Common myeloid progenitor, CD34-positive (primary cell): ENCODE data around the gene NBPF10. TPM values are rescaled to one million over a fixed set of nuclear protein-coding genes. Genes with fewer than 3 reads are reported as not detected.
"Not testable (repeated sequence)": the region's sequence is repeated elsewhere in the genome, so short reads cannot be mapped to it uniquely, and the experiment has no call there.

Experiments
- CTCF ChIA-PET: fragments of 350-600 bp; sonication (Branson Sonifier 250); formaldehyde crosslinking; loops from one replicate; lab custom pipeline; 2021; ENCODE audit warnings: antibody characterized with exemption; lab: Charles Lee
- POLR2A ChIA-PET: fragments of 350-600 bp; sonication (Branson Sonifier 250); formaldehyde crosslinking; loops from one replicate; lab custom pipeline; 2021; ENCODE audit warnings: antibody characterized with exemption; lab: Charles Lee
- DNase-seq, 3 donors: peaks; one replicate each; pipeline versions ENCODE4 v3.0.0 to v3.0.0-alpha.2; 2013
- H3K27ac ChIP-seq, 2 experiments: 1 replicate in 1 of 2; 2 replicates in 1 of 2; pipeline ENCODE4 v1.7.0; 2013; ENCODE audit warnings: inconsistent platforms in 2 of 2, low read length in 2 of 2, mild to moderate bottlenecking in 2 of 2, low read depth in 1 of 2, moderate library complexity in 1 of 2; ENCODE audit not compliant: severe bottlenecking in 2 of 2, insufficient read depth in 1 of 2, poor library complexity in 1 of 2
- H3K27me3 ChIP-seq, 5 experiments: replicated peaks in 2 of 5; 1 replicate in 3 of 5; 2 replicates in 2 of 5; pipeline versions ENCODE4 v1.6.1 to v1.7.0; 2013; ENCODE audit warnings: low read length in 4 of 5, mild to moderate bottlenecking in 2 of 5, moderate library complexity in 2 of 5, inconsistent platforms in 1 of 5; ENCODE audit not compliant: insufficient read depth in 5 of 5, control insufficient read depth in 4 of 5
- H3K36me3 ChIP-seq, 4 experiments: 1 replicate in 2 of 4; 2 replicates in 2 of 4; pipeline versions ENCODE4 v1.6.1 to v1.7.0; 2013; ENCODE audit warnings: low read length in 3 of 4, control low read depth in 1 of 4, mild to moderate bottlenecking in 1 of 4; ENCODE audit not compliant: control insufficient read depth in 4 of 4, insufficient read depth in 4 of 4
- H3K4me1 ChIP-seq, 4 experiments: 1 replicate in 3 of 4; 2 replicates in 1 of 4; pipeline versions ENCODE4 v1.6.1 to v1.7.1; 2013; ENCODE audit warnings: low read length in 3 of 4, mild to moderate bottlenecking in 3 of 4, control low read depth in 1 of 4, inconsistent platforms in 1 of 4, moderate library complexity in 1 of 4; ENCODE audit not compliant: control insufficient read depth in 4 of 4, insufficient read depth in 4 of 4; ENCODE audit errors: control extremely low read depth in 1 of 4
- H3K4me3 ChIP-seq, 7 experiments: 1 replicate in 4 of 7; 2 replicates in 3 of 7; pipeline versions ENCODE4 v1.5.1 to v1.7.0; 2013; ENCODE audit warnings: mild to moderate bottlenecking in 7 of 7, low read length in 6 of 7, moderate library complexity in 6 of 7, inconsistent platforms in 2 of 7, low read depth in 2 of 7, control low read depth in 1 of 7; ENCODE audit not compliant: insufficient read depth in 4 of 7, control insufficient read depth in 1 of 7; ENCODE audit errors: extremely low read depth in 1 of 7
- H3K9me3 ChIP-seq, 5 experiments: 1 replicate in 4 of 5; 2 replicates in 1 of 5; pipeline versions ENCODE4 v1.6.1 to v1.7.1; 2013; ENCODE audit warnings: low read length in 4 of 5, mild to moderate bottlenecking in 2 of 5, inconsistent platforms in 1 of 5, low read depth in 1 of 5, moderate library complexity in 1 of 5; ENCODE audit not compliant: control insufficient read depth in 4 of 5, insufficient read depth in 2 of 5; ENCODE audit errors: control extremely low read depth in 1 of 5
- WGBS: methylation state at CpG from one replicate; pipeline ENCODE4 v1.1.5; 2013; ENCODE audit not compliant: insufficient coverage; 5-methylcytosine and 5-hydroxymethylcytosine counted together
- polyA plus RNA-seq: library from polyadenylated mRNA; unstranded; fragments of 120-200 nt; gene quantifications from one replicate; pipeline ENCODE4 v1.2.1, GENCODE V29; 2013

Gene NBPF10, protein sequence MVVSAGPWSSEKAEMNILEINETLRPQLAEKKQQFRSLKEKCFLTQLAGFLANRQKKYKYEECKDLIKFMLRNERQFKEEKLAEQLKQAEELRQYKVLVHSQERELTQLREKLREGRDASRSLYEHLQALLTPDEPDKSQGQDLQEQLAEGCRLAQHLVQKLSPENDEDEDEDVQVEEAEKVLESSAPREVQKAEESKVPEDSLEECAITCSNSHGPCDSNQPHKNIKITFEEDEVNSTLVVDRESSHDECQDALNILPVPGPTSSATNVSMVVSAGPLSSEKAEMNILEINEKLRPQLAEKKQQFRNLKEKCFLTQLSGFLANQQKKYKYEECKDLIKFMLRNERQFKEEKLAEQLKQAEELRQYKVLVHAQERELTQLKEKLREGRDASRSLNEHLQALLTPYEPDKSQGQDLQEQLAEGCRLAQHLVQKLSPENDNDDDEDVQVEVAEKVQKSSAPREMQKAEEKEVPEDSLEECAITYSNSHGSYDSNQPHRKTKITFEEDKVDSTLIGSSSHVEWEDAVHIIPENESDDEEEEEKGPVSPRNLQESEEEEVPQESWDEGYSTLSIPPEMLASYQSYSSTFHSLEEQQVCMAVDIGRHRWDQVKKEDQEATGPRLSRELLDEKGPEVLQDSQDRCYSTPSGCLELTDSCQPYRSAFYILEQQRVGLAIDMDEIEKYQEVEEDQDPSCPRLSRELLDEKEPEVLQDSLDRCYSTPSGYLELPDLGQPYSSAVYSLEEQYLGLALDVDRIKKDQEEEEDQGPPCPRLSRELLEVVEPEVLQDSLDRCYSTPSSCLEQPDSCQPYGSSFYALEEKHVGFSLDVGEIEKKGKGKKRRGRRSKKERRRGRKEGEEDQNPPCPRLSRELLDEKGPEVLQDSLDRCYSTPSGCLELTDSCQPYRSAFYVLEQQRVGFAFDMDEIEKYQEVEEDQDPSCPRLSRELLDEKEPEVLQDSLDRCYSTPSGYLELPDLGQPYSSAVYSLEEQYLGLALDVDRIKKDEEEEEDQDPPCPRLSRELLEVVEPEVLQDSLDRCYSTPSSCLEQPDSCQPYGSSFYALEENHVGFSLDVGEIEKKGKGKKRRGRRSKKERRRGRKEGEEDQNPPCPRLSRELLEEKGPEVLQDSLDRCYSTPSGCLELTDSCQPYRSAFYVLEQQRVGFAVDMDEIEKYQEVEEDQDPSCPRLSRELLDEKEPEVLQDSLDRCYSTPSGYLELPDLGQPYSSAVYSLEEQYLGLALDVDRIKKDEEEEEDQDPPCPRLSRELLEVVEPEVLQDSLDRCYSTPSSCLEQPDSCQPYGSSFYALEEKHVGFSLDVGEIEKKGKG (N-terminal part only)
- 2.0 TPM for polyA plus RNA-seq

DNA sequence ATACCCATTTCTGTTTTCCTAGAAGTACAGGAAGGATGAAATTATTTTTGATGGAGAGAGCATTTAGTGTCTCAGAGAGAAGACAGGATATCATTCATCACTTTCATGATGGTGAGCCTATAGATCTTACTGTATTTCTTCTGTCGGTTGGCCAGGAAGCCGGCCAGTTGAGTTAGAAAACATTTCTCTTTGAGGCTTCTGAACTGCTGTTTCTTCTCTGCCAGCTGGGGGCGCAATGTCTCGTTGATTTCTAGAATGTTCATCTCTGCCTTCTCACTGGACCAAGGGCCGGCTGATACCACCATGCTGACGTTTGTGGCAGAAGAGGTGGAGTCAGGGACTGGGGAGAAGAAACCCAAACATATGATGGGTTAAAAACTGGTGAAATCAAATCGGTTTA, at the start of gene NBPF10:
NBPF10 (minus strand) TSS at position 340 of the 400 bp plus-strand sequence; CDS start at position 305, 35 bp downstream.
- H3K9me3 ChIP-seq, H3K36me3 ChIP-seq, H3K4me1 ChIP-seq, DNase-seq, H3K27me3 ChIP-seq, H3K27ac ChIP-seq, H3K4me3 ChIP-seq, CTCF ChIA-PET, POLR2A ChIA-PET: not testable (repeated sequence)
- no CpG with 5 or more reads among the region's 7 CpGs for WGBS

DNA sequence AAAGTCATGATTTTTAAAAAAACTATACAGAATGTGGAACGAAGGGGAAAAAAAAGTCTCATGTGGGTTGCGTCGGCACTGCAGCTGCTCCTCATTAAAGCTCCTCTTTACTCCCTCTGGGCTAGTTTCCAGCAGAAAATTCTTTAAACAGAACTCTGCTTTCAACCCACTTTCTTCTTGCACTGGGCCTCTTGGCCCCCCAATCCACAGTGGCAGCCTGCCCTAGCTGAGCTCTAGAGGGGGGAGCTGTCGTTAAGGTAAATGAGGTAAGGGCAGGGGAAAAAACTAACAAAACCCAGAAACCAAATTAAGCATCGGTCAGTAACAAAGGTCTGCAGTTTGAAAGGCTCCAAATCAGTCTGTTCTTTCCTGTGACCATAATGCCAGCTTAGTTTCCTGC, 29.9 kb upstream of the NBPF10 start:
- CTCF ChIA-PET, DNase-seq, H3K4me3 ChIP-seq, POLR2A ChIA-PET, H3K27me3 ChIP-seq, H3K4me1 ChIP-seq, H3K36me3 ChIP-seq, H3K9me3 ChIP-seq, H3K27ac ChIP-seq: not testable (repeated sequence)
- WGBS, result no CpG with 5 or more reads among the region's 5 CpGs

DNA sequence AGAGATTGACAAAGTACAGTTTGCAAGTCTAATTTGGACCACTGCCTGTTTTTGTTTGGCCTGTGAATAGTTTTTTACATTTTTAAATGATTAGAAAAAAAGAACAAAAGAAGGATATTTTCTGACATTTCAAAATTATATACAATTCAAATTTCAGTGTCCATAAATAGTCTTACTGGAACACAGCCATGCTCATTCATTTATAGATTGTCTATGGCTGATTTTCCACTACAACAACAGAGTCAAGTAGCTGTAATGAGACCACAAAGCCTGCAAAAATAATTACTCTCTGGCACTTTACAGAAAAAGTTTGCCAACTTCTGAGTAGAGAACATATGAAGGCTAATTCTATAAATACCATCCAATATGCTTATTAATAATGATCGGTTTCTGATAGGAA, 23.1 kb upstream of the NBPF10 start:
- H3K36me3 ChIP-seq, DNase-seq, H3K4me3 ChIP-seq, H3K27me3 ChIP-seq, H3K4me1 ChIP-seq, H3K9me3 ChIP-seq, H3K27ac ChIP-seq, POLR2A ChIA-PET, CTCF ChIA-PET: not testable (repeated sequence)
- no CpG with 5 or more reads among the region's 1 CpG for WGBS

DNA sequence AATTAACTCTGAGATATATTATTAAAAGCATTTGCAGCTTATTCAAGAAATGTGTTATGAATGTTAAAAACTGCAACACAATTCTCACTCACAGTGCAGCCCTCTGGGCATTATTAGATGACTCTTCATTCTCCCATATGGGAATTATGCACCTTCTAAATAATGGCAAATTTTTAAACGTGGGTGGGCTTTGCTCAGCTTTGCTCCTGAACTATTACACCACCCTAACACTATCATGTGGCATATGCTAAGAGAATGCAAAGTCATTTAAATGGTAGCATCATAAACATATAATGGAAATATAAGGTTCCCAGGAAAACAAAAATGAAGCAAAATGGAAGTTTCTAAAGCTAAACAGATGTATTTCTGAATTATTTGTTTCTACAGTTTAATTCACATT, 22.7 kb upstream of the NBPF10 start:
- H3K27me3 ChIP-seq, H3K4me3 ChIP-seq, H3K27ac ChIP-seq, DNase-seq, H3K9me3 ChIP-seq, POLR2A ChIA-PET, CTCF ChIA-PET, H3K4me1 ChIP-seq, H3K36me3 ChIP-seq: not testable (repeated sequence)
- WGBS, result no CpG with 5 or more reads among the region's 1 CpG
